Fibroblast of peridontal ligament (primary cell): ENCODE results near the gene NUB1.

Experiments used
- DNase-seq: peaks from one replicate; pipeline ENCODE4 v3.0.0-alpha.2; 2010; ENCODE audit errors: extremely low read depth

Gene NUB1

GRCh38 chr7:151423936-151424335 lies 82.3 kb downstream of the NUB1 start:
- DNase-seq = no peak

GRCh38 chr7:151424799-151425198 lies 83.2 kb downstream of the NUB1 start:
- peak; percentile 77 for DNase-seq

GRCh38 chr7:151425670-151426440 lies 84.2 kb downstream of the NUB1 start:
- DNase-seq = peak; percentile 94

- peak; percentile 92 for DNase-seq
These were observed 84.9 kb downstream of the NUB1 start for GRCh38 chr7:151426441-151426903.

- no peak for DNase-seq
These were observed 85.5 kb downstream of the NUB1 start for GRCh38 chr7:151426904-151427704.

- DNase-seq = no peak
These were observed 86.2 kb downstream of the NUB1 start for GRCh38 chr7:151427705-151428377.
